ENCODE measurements around the gene KRTAP10-2.

KRTAP10-2 gene

GRCh38 chr21:44521928-44522752 lies 29.2 kb downstream of the KRTAP10-2 start:
- Histone ChIP-seq H3K4me1 (ENCODE audit: control insufficient read depth, insufficient read depth, low read length, unreplicated experiment) (no peaks in the 10 kb centered on the region), H2AFZ (ENCODE audit: low read length, unreplicated experiment) (no peak overlapping the region), H3K27me3 (ENCODE audit: insufficient read depth, low read length) (no peaks in the 10 kb centered on the region), H3K27ac (ENCODE audit: low read depth, low read length) (no peak overlapping the region), H3K4me3 (ENCODE audit: low read depth, low read length) (no peak overlapping the region), H3K79me2 (ENCODE audit: control insufficient read depth, insufficient read depth, low read length, unreplicated experiment) (no peaks in the 10 kb centered on the region), H3K36me3 (ENCODE audit: insufficient read depth, low read length) (no peaks in the 10 kb centered on the region)

GRCh38 chr21:44521301-44521927 lies 29.9 kb downstream of the KRTAP10-2 start:
- Histone ChIP-seq H3K4me3 (ENCODE audit: low read depth, low read length) (no peak overlapping the region), H3K27ac (ENCODE audit: low read depth, low read length) (no peak overlapping the region), H3K79me2 (ENCODE audit: control insufficient read depth, insufficient read depth, low read length, unreplicated experiment) (no peaks in the 10 kb centered on the region), H3K27me3 (ENCODE audit: insufficient read depth, low read length) (no peaks in the 10 kb centered on the region), H3K36me3 (ENCODE audit: insufficient read depth, low read length) (no peaks in the 10 kb centered on the region), H3K4me1 (ENCODE audit: control insufficient read depth, insufficient read depth, low read length, unreplicated experiment) (no peaks in the 10 kb centered on the region), H2AFZ (ENCODE audit: low read length, unreplicated experiment) (no peak overlapping the region)

GRCh38 chr21:44520326-44521300 lies 30.7 kb downstream of the KRTAP10-2 start:
- Histone ChIP-seq H3K4me3 (ENCODE audit: low read depth, low read length) (no peak overlapping the region), H3K27me3 (ENCODE audit: insufficient read depth, low read length) (no peaks in the 10 kb centered on the region), H3K79me2 (ENCODE audit: control insufficient read depth, insufficient read depth, low read length, unreplicated experiment) (no peaks in the 10 kb centered on the region), H2AFZ (ENCODE audit: low read length, unreplicated experiment) (no peak overlapping the region), H3K36me3 (ENCODE audit: insufficient read depth, low read length) (no peaks in the 10 kb centered on the region), H3K4me1 (ENCODE audit: control insufficient read depth, insufficient read depth, low read length, unreplicated experiment) (no peaks in the 10 kb centered on the region), H3K27ac (ENCODE audit: low read depth, low read length) (no peak overlapping the region)

- Histone ChIP-seq H3K79me2 (ENCODE audit: control insufficient read depth, insufficient read depth, low read length, unreplicated experiment) (no peaks in the 10 kb centered on the region), H3K4me3 (ENCODE audit: low read depth, low read length) (no peak overlapping the region), H3K27me3 (ENCODE audit: insufficient read depth, low read length) (no peaks in the 10 kb centered on the region), H3K36me3 (ENCODE audit: insufficient read depth, low read length) (no peaks in the 10 kb centered on the region), H3K4me1 (ENCODE audit: control insufficient read depth, insufficient read depth, low read length, unreplicated experiment) (no peaks in the 10 kb centered on the region), H2AFZ (ENCODE audit: low read length, unreplicated experiment) (no peak overlapping the region), H3K27ac (ENCODE audit: low read depth, low read length) (no peak overlapping the region)
Observed at GRCh38 chr21:44519346-44520325, 31.7 kb downstream of the KRTAP10-2 start.

- no peak overlapping the region for H3K27ac ChIP-seq (ENCODE audit: low read depth, low read length)
- H3K4me3 ChIP-seq (ENCODE audit: low read depth, low read length) = no peak overlapping the region
- H2AFZ ChIP-seq (ENCODE audit: low read length, unreplicated experiment) = no peak overlapping the region
- no peaks in the 10 kb centered on the region for H3K36me3 ChIP-seq (ENCODE audit: insufficient read depth, low read length)
- H3K79me2 ChIP-seq (ENCODE audit: control insufficient read depth, insufficient read depth, low read length, unreplicated experiment) = no peaks in the 10 kb centered on the region
- H3K27me3 ChIP-seq (ENCODE audit: insufficient read depth, low read length) = no peaks in the 10 kb centered on the region
- no peaks in the 10 kb centered on the region for H3K4me1 ChIP-seq (ENCODE audit: control insufficient read depth, insufficient read depth, low read length, unreplicated experiment)
Observed at GRCh38 chr21:44518686-44519085, 32.6 kb downstream of the KRTAP10-2 start.

GRCh38 chr21:44517175-44517899 lies 34.0 kb downstream of the KRTAP10-2 start:
- Histone ChIP-seq H3K4me1 (ENCODE audit: control insufficient read depth, insufficient read depth, low read length, unreplicated experiment) (no peaks in the 10 kb centered on the region), H3K27me3 (ENCODE audit: insufficient read depth, low read length) (no peaks in the 10 kb centered on the region), H3K79me2 (ENCODE audit: control insufficient read depth, insufficient read depth, low read length, unreplicated experiment) (no peaks in the 10 kb centered on the region), H3K36me3 (ENCODE audit: insufficient read depth, low read length) (no peaks in the 10 kb centered on the region), H3K27ac (ENCODE audit: low read depth, low read length) (no peak overlapping the region), H2AFZ (ENCODE audit: low read length, unreplicated experiment) (no peak overlapping the region), H3K4me3 (ENCODE audit: low read depth, low read length) (no peak overlapping the region)

- H3K27ac ChIP-seq (ENCODE audit: low read depth, low read length) = no peak overlapping the region
- H3K79me2 ChIP-seq (ENCODE audit: control insufficient read depth, insufficient read depth, low read length, unreplicated experiment) = no peaks in the 10 kb centered on the region
- H3K36me3 ChIP-seq (ENCODE audit: insufficient read depth, low read length) = no peaks in the 10 kb centered on the region
- H3K4me3 ChIP-seq (ENCODE audit: low read depth, low read length) = no peak overlapping the region
- H3K27me3 ChIP-seq (ENCODE audit: insufficient read depth, low read length) = no peaks in the 10 kb centered on the region
- no peaks in the 10 kb centered on the region for H3K4me1 ChIP-seq (ENCODE audit: control insufficient read depth, insufficient read depth, low read length, unreplicated experiment)
- no peak overlapping the region for H2AFZ ChIP-seq (ENCODE audit: low read length, unreplicated experiment)
Observed at GRCh38 chr21:44516828-44517174, 34.5 kb downstream of the KRTAP10-2 start.

GRCh38 chr21:44516342-44516741 lies 35.0 kb downstream of the KRTAP10-2 start:
- Histone ChIP-seq H3K79me2 (ENCODE audit: control insufficient read depth, insufficient read depth, low read length, unreplicated experiment) (no peaks in the 10 kb centered on the region), H3K4me1 (ENCODE audit: control insufficient read depth, insufficient read depth, low read length, unreplicated experiment) (no peaks in the 10 kb centered on the region), H3K27me3 (ENCODE audit: insufficient read depth, low read length) (0 out of 2 replicates have a peak, but pooled peaks cover 3% of the 10 kb centered on the region), H3K4me3 (ENCODE audit: low read depth, low read length) (no peak overlapping the region), H3K36me3 (ENCODE audit: insufficient read depth, low read length) (no peaks in the 10 kb centered on the region), H3K27ac (ENCODE audit: low read depth, low read length) (no peak overlapping the region), H2AFZ (ENCODE audit: low read length, unreplicated experiment) (no peak overlapping the region)

GRCh38 chr21:44515359-44516165 lies 35.7 kb downstream of the KRTAP10-2 start:
- no peak overlapping the region for H3K4me3 ChIP-seq (ENCODE audit: low read depth, low read length)
- H3K79me2 ChIP-seq (ENCODE audit: control insufficient read depth, insufficient read depth, low read length, unreplicated experiment) = no peaks in the 10 kb centered on the region
- no peaks in the 10 kb centered on the region for H3K36me3 ChIP-seq (ENCODE audit: insufficient read depth, low read length)
- 0 out of 2 replicates have a peak, but pooled peaks cover 5% of the 10 kb centered on the region for H3K27me3 ChIP-seq (ENCODE audit: insufficient read depth, low read length)
- H2AFZ ChIP-seq (ENCODE audit: low read length, unreplicated experiment) = no peak overlapping the region
- H3K27ac ChIP-seq (ENCODE audit: low read depth, low read length) = no peak overlapping the region
- no peaks in the 10 kb centered on the region for H3K4me1 ChIP-seq (ENCODE audit: control insufficient read depth, insufficient read depth, low read length, unreplicated experiment)

Measured in ACC112 (cell line).